Vagina (tissue), 2 donors: ENCODE results near the gene PLCB1. TPM values are rescaled to one million over a fixed set of nuclear protein-coding genes. Genes with fewer than 3 reads are reported as not detected.

Source experiments
- DNase-seq, 2 donors: peaks; one replicate each; pipeline ENCODE4 v3.0.0-alpha.2; 2017; ENCODE audit errors: extremely low spot score in 2 of 2
- H3K27ac ChIP-seq: fragments of 200-600 bp; sonication (generic); one replicate; pipeline ENCODE4 v1.5.1; 2019
- H3K27me3 ChIP-seq: fragments of 200-600 bp; sonication (generic); one replicate; pipeline ENCODE4 v1.5.1; 2019
- H3K36me3 ChIP-seq, 2 donors: fragments of 200-600 bp; sonication (generic); one replicate each; pipeline ENCODE4 v1.5.1; 2017 to 2019
- H3K4me1 ChIP-seq: fragments of 200-600 bp; sonication (generic); one replicate; pipeline ENCODE4 v1.5.1; 2019
- H3K4me3 ChIP-seq, 2 donors: fragments of 200-600 bp; sonication (generic); 1 replicate in 1 of 2; 2 replicates in 1 of 2; pipeline ENCODE4 v1.5.1; 2016 to 2019
- H3K9me3 ChIP-seq: fragments of 200-600 bp; sonication (generic); one replicate; pipeline ENCODE4 v1.5.1; 2019
- POLR2A ChIP-seq, 2 donors: fragments of 450-650 bp; IDR thresholded peaks; one replicate each; pipeline ENCODE4 v1.6.1; 2017; ENCODE audit warnings: antibody characterized with exemption in 2 of 2, mild to moderate bottlenecking in 2 of 2, moderate library complexity in 2 of 2
- POLR2AphosphoS5 ChIP-seq, 2 donors: sonication (generic); formaldehyde crosslinking; IDR thresholded peaks; one replicate each; pipeline ENCODE4 v1.9.0; 2017; ENCODE audit warnings: antibody characterized with exemption in 2 of 2, mild to moderate bottlenecking in 2 of 2, low read depth in 1 of 2; ENCODE audit not compliant: insufficient read depth in 1 of 2
- intact Hi-C: fragments of 100-400 bp; cut with DNase I; formaldehyde crosslinking; loops from one replicate; pipeline ENCODE4 v1.15.1; 2023
- total RNA-seq: library from RNA; depleted of rRNA; stranded (reverse); fragments of >200 nt; gene quantifications from one replicate; pipeline ENCODE4 v1.2.3, GENCODE V29; 2016
- TF ChIP-seq, protein P1 (sequence below), 3 experiments: fragments of 450-650 bp in 2 of 3; fragments of 200-600 bp in 1 of 3; sonication (generic) in 1 of 3; IDR thresholded peaks; one replicate each; pipeline ENCODE4 v1.5.1; 2017 to 2019; ENCODE audit warnings: antibody characterized with exemption in 3 of 3, mild to moderate bottlenecking in 2 of 3, moderate library complexity in 2 of 3

The PLCB1 gene
- total RNA-seq, 1 donor from 2014 or later = 32.4 TPM

DNA sequence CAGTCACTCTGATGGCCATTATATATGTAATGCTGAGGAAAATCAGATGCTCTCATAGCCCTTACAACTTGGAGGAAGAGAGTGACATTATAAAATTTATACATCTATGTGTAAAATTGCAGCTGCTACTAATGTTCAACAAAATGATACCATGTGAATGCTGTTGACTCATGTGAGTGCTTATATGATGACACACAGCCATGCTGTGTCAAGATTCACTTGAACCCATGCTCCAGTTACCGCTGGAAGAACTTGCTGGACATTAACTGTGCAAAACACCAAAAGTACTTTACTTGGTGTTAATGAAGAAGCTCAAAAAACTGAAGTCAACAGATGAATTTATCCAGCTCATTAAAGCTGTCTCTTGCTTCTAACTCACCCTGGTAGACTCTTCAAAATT, 617.9 kb downstream of the PLCB1 start:
- no peaks in the 10 kb centered on the region for H3K4me1 ChIP-seq
- TF ChIP-seq POLR2A (IDR thresholded peaks at IDR 0.05) = no peak
- TF ChIP-seq, protein P1, sequence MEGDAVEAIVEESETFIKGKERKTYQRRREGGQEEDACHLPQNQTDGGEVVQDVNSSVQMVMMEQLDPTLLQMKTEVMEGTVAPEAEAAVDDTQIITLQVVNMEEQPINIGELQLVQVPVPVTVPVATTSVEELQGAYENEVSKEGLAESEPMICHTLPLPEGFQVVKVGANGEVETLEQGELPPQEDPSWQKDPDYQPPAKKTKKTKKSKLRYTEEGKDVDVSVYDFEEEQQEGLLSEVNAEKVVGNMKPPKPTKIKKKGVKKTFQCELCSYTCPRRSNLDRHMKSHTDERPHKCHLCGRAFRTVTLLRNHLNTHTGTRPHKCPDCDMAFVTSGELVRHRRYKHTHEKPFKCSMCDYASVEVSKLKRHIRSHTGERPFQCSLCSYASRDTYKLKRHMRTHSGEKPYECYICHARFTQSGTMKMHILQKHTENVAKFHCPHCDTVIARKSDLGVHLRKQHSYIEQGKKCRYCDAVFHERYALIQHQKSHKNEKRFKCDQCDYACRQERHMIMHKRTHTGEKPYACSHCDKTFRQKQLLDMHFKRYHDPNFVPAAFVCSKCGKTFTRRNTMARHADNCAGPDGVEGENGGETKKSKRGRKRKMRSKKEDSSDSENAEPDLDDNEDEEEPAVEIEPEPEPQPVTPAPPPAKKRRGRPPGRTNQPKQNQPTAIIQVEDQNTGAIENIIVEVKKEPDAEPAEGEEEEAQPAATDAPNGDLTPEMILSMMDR (IDR thresholded peaks at IDR 0.05) = no peak
- no peak for TF ChIP-seq POLR2AphosphoS5 (IDR thresholded peaks at IDR 0.05; ENCODE audit: insufficient read depth in 1 of 2, low read depth in 1 of 2)
- H3K9me3 ChIP-seq = no peaks in the 10 kb centered on the region
- H3K27me3 ChIP-seq = no peaks in the 10 kb centered on the region
- no peak overlapping the region for H3K4me3 ChIP-seq
- no peak overlapping the region for H3K27ac ChIP-seq
- H3K36me3 ChIP-seq = no peaks in the 10 kb centered on the region
- DNase-seq = no peak
- intact Hi-C loops = no loop called here

- H3K36me3 ChIP-seq = no peaks in the 10 kb centered on the region
- intact Hi-C loops = no loop called here
- DNase-seq = no peak
- H3K4me3 ChIP-seq = no peak overlapping the region
- TF ChIP-seq POLR2A (IDR thresholded peaks at IDR 0.05) = no peak
- TF ChIP-seq, protein P1 (IDR thresholded peaks at IDR 0.05) = no peak
- no peak overlapping the region for H3K27ac ChIP-seq
- H3K4me1 ChIP-seq = no peaks in the 10 kb centered on the region
- no peaks in the 10 kb centered on the region for H3K27me3 ChIP-seq
- H3K9me3 ChIP-seq = no peaks in the 10 kb centered on the region
These were observed 623.5 kb downstream of the PLCB1 start for GRCh38 chr20:8755340-8756118.

GRCh38 chr20:8756410-8756809, 624.3 kb downstream of the PLCB1 start:
- Histone ChIP-seq H3K27me3 (no peaks in the 10 kb centered on the region), H3K4me3 (no peak overlapping the region), H3K27ac (no peak overlapping the region), H3K9me3 (no peaks in the 10 kb centered on the region), H3K4me1 (no peaks in the 10 kb centered on the region), H3K36me3 (no peaks in the 10 kb centered on the region)
- intact Hi-C loops = no loop called here
- no peak for TF ChIP-seq POLR2A (IDR thresholded peaks at IDR 0.05)
- TF ChIP-seq POLR2AphosphoS5 (IDR thresholded peaks at IDR 0.05; ENCODE audit: insufficient read depth in 1 of 2, low read depth in 1 of 2) = no peak
- TF ChIP-seq, protein P1 (IDR thresholded peaks at IDR 0.05) = no peak
- DNase-seq = no peak

DNA sequence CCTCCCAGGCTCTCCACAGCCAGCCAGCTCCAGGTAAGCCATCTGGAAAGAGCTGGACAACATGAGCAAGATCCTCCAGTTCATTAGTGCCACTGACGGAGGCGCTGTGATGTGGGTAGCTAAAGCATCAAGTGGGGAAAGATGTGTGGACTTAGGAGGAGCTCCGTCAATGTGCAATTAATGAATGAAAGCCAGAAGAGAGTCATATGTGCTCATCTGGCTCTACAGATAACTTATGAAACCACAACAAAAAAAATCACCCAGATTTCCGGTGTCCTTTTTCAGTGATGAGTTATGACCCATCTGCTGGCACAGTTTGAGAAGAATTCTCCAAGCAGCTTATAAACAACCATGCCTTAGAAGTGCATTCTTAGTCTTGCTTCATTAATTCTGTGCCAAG, 625.1 kb downstream of the PLCB1 start:
- no peak for DNase-seq
- Histone ChIP-seq H3K4me1 (no peaks in the 10 kb centered on the region), H3K27ac (no peak overlapping the region), H3K36me3 (no peaks in the 10 kb centered on the region), H3K4me3 (no peak overlapping the region), H3K27me3 (no peaks in the 10 kb centered on the region), H3K9me3 (no peaks in the 10 kb centered on the region)
- intact Hi-C loops = no loop called here
- TF ChIP-seq POLR2A (IDR thresholded peaks at IDR 0.05) = no peak
- no peak for TF ChIP-seq POLR2AphosphoS5 (IDR thresholded peaks at IDR 0.05; ENCODE audit: insufficient read depth in 1 of 2, low read depth in 1 of 2)
- TF ChIP-seq, protein P1 (IDR thresholded peaks at IDR 0.05) = no peak

DNA sequence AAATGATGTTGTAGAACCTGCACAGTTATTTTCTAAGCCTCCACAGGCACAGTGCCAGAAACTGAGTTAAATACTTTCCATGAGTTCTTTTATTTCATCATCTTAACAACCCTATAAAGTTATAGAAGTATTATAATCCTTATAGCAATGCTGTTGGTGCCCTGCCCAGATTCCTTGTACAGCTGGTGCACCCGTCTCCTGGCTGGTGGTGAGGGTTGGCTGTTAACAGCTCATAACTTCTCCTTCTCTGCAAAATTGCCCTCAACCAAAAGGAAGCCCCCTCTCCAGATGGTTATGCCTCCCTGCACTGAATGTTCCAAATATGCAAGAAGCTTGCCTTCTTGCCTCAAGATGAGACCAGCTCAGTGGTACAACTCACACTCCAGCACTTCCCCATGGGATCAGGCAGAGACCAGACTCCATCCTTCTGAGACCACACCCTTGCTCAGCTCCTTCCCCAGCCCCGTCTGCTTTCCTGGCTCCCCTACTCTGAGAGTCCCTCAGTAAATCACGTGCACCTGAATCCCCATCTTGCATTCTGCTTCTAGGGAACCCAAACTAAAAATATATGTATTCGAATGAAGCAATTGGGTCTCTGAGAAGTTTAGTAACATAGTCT, 632.4 kb downstream of the PLCB1 start:
- H3K36me3 ChIP-seq = no peaks in the 10 kb centered on the region
- H3K27me3 ChIP-seq = no peaks in the 10 kb centered on the region
- no peak for TF ChIP-seq POLR2A (IDR thresholded peaks at IDR 0.05)
- TF ChIP-seq, protein P1 (IDR thresholded peaks at IDR 0.05) = no peak
- no peak for TF ChIP-seq POLR2AphosphoS5 (IDR thresholded peaks at IDR 0.05; ENCODE audit: insufficient read depth in 1 of 2, low read depth in 1 of 2)
- no peak for DNase-seq
- no peaks in the 10 kb centered on the region for H3K9me3 ChIP-seq
- H3K4me1 ChIP-seq = no peaks in the 10 kb centered on the region
- H3K27ac ChIP-seq = no peak overlapping the region
- intact Hi-C loops = no loop called here
- H3K4me3 ChIP-seq = no peak overlapping the region
